H1 (cell line): ENCODE measurements around the gene STPG1. TPM values are rescaled to one million over a fixed set of nuclear protein-coding genes. Genes with fewer than 3 reads are reported as not detected.

Experiments
- CTCF ChIA-PET: fragments of 300-600 bp; sonication (Branson Sonifier 250); formaldehyde crosslinking; loops from one replicate; lab custom pipeline; 2021; ENCODE audit not compliant: partially characterized antibody; lab: Charles Lee
- POLR2A ChIA-PET: fragments of 300-600 bp; sonication (Branson Sonifier 250); formaldehyde crosslinking; loops from one replicate; lab custom pipeline; 2021; ENCODE audit warnings: inconsistent platforms; ENCODE audit not compliant: partially characterized antibody; lab: Charles Lee
- DNase-seq, 2 experiments: peaks; one replicate each; pipeline versions ENCODE4 v3.0.0 to v3.0.0-alpha.2; 2010 to 2022; ENCODE audit warnings: low spot score in 2 of 2, low read depth in 1 of 2, mixed read lengths in 1 of 2
- FAIRE-seq: peaks from 2 replicates; lab custom pipeline; 2011; peaks lifted over from hg19 to GRCh38; lab: Jason Lieb, UNC
- H2AFZ ChIP-seq: 2 replicates; pipeline ENCODE4 v1.8.1; 2012; ENCODE audit warnings: low read length, inconsistent platforms
- H2AK5ac ChIP-seq: 2 replicates; pipeline ENCODE4 v1.6.1; 2013; ENCODE audit warnings: low read depth, low read length
- H2BK120ac ChIP-seq: replicated peaks from 2 replicates; pipeline ENCODE3; 2013; ENCODE audit warnings: low read depth, low read length, inconsistent platforms
- H2BK12ac ChIP-seq: 2 replicates; pipeline ENCODE4 v1.6.1; 2013; ENCODE audit warnings: low read depth, low read length
- H2BK15ac ChIP-seq: 2 replicates; pipeline ENCODE4 v1.6.1; 2013; ENCODE audit warnings: low read length
- H2BK20ac ChIP-seq: 2 replicates; pipeline ENCODE4 v1.6.1; 2013; ENCODE audit warnings: low read length
- H2BK5ac ChIP-seq: 2 replicates; pipeline ENCODE4 v1.6.1; 2013; ENCODE audit warnings: low read depth, low read length
- H3K14ac ChIP-seq: 2 replicates; pipeline ENCODE4 v1.6.1; 2013; ENCODE audit warnings: inconsistent platforms; ENCODE audit not compliant: insufficient read length
- H3K18ac ChIP-seq: 2 replicates; pipeline ENCODE4 v1.6.1; 2013; ENCODE audit warnings: low read length; ENCODE audit errors: extremely low read depth
- H3K23ac ChIP-seq: 2 replicates; pipeline ENCODE4 v1.6.1; 2013; ENCODE audit warnings: inconsistent platforms; ENCODE audit not compliant: insufficient read length
- H3K23me2 ChIP-seq: 2 replicates; pipeline ENCODE4 v1.6.1; 2013; ENCODE audit warnings: low read depth, low read length
- H3K27ac ChIP-seq: 2 replicates; pipeline ENCODE4 v1.6.1; 2011; ENCODE audit warnings: low read depth, low read length, inconsistent platforms
- H3K27me3 ChIP-seq, 4 experiments: replicated peaks in 1 of 4; 1 replicate in 1 of 4; 2 replicates in 3 of 4; pipeline versions ENCODE4 v1.6.1 to v1.8.1; 2011 to 2013; ENCODE audit warnings: low read length in 3 of 4, mild to moderate bottlenecking in 3 of 4, inconsistent platforms in 2 of 4, mixed read lengths in 2 of 4, moderate library complexity in 1 of 4; ENCODE audit not compliant: control insufficient read depth in 3 of 4, insufficient read depth in 3 of 4; ENCODE audit errors: extremely low read depth in 1 of 4
- H3K36me3 ChIP-seq, 4 experiments: 2 replicates each; pipeline versions ENCODE4 v1.6.1 to v1.8.1; 2011 to 2013; ENCODE audit warnings: mild to moderate bottlenecking in 4 of 4, low read length in 3 of 4, moderate library complexity in 2 of 4, control low read depth in 1 of 4, inconsistent platforms in 1 of 4; ENCODE audit not compliant: insufficient read depth in 4 of 4, control insufficient read depth in 2 of 4
- H3K4ac ChIP-seq: replicated peaks from 2 replicates; pipeline ENCODE3; 2013; ENCODE audit warnings: low read length, low read depth, mixed read lengths, inconsistent platforms; ENCODE audit not compliant: insufficient read length
- H3K4me1 ChIP-seq, 4 experiments: replicated peaks in 1 of 4; 1 replicate in 1 of 4; 2 replicates in 3 of 4; pipeline versions ENCODE4 v1.6.1 to v1.8.1; 2011 to 2013; ENCODE audit warnings: low read length in 3 of 4, inconsistent platforms in 2 of 4, mixed read lengths in 1 of 4; ENCODE audit not compliant: insufficient read depth in 4 of 4, control insufficient read depth in 3 of 4
- H3K4me2 ChIP-seq, 2 experiments: 2 replicates each; pipeline versions ENCODE4 v1.6.1 to v1.8.1; 2011 to 2013; ENCODE audit warnings: low read depth in 2 of 2, low read length in 2 of 2, control low read depth in 1 of 2, inconsistent platforms in 1 of 2, mild to moderate bottlenecking in 1 of 2; ENCODE audit not compliant: insufficient read depth in 1 of 2
- H3K4me3 ChIP-seq, 4 experiments: fragments of 200-600, 300-600 bp in 1 of 4; sonication (generic), shearing (Covaris generic), sonication (Bioruptor Twin) in 1 of 4; 2 replicates each; pipeline versions ENCODE4 v1.5.1 to v1.8.1; 2011 to 2016; ENCODE audit warnings: low read length in 4 of 4, low read depth in 3 of 4, control low read depth in 2 of 4, inconsistent platforms in 2 of 4, mild to moderate bottlenecking in 2 of 4, mixed read lengths in 1 of 4, moderate library complexity in 1 of 4; ENCODE audit not compliant: insufficient read depth in 2 of 4; ENCODE audit errors: extremely low read depth in 1 of 4
- H3K56ac ChIP-seq: replicated peaks from 2 replicates; pipeline ENCODE3; 2013; ENCODE audit warnings: low read depth, mild to moderate bottlenecking, mixed read lengths, low read length, inconsistent platforms; ENCODE audit not compliant: insufficient read length
- H3K79me1 ChIP-seq: 2 replicates; pipeline ENCODE4 v1.6.1; 2013; ENCODE audit warnings: low read depth, low read length, control low read depth
- H3K79me2 ChIP-seq, 2 experiments: 2 replicates each; pipeline versions ENCODE4 v1.6.1 to v1.8.1; 2012 to 2013; ENCODE audit warnings: low read length in 2 of 2, mild to moderate bottlenecking in 2 of 2, inconsistent platforms in 1 of 2; ENCODE audit not compliant: insufficient read depth in 2 of 2, control insufficient read depth in 1 of 2
- H3K9ac ChIP-seq, 4 experiments: replicated peaks in 1 of 4; 1 replicate in 1 of 4; 2 replicates in 3 of 4; pipeline versions ENCODE4 v1.6.1 to v1.8.1; 2011 to 2013; ENCODE audit warnings: low read depth in 3 of 4, low read length in 3 of 4, control low read depth in 2 of 4, mild to moderate bottlenecking in 2 of 4, moderate library complexity in 2 of 4, inconsistent platforms in 1 of 4; ENCODE audit errors: extremely low read depth in 1 of 4
- H3K9me3 ChIP-seq, 2 experiments: 2 replicates each; pipeline versions ENCODE4 v1.6.1 to v1.8.1; 2012 to 2013; ENCODE audit warnings: mild to moderate bottlenecking in 2 of 2, moderate library complexity in 2 of 2, control low read depth in 1 of 2, inconsistent platforms in 1 of 2, low read depth in 1 of 2, low read length in 1 of 2, mixed read lengths in 1 of 2; ENCODE audit not compliant: insufficient read depth in 2 of 2
- H4K20me1 ChIP-seq, 2 experiments: replicated peaks in 1 of 2; 2 replicates each; pipeline versions ENCODE3 to v1.8.1; 2011 to 2013; ENCODE audit warnings: inconsistent platforms in 2 of 2, low read length in 2 of 2, mild to moderate bottlenecking in 1 of 2; ENCODE audit not compliant: insufficient read depth in 2 of 2, control insufficient read depth in 1 of 2
- H4K5ac ChIP-seq: 2 replicates; pipeline ENCODE4 v1.6.1; 2013; ENCODE audit warnings: low read length, low read depth, mixed read lengths, inconsistent platforms; ENCODE audit not compliant: insufficient read length
- H4K8ac ChIP-seq: 2 replicates; pipeline ENCODE4 v1.8.0; 2013; ENCODE audit warnings: mild to moderate bottlenecking, moderate library complexity, low read length, inconsistent platforms; ENCODE audit not compliant: insufficient read depth; ENCODE audit errors: extremely low read depth
- H4K91ac ChIP-seq: replicated peaks from 2 replicates; pipeline ENCODE3; 2013; ENCODE audit warnings: low read length, mixed read lengths, inconsistent platforms; ENCODE audit not compliant: insufficient read length
- EP300 ChIP-seq, 2 experiments: IDR thresholded peaks; 1 replicate in 1 of 2; 2 replicates in 1 of 2; pipeline ENCODE4 v1.6.1; 2011 to 2012; ENCODE audit warnings: low read depth in 2 of 2, low read length in 2 of 2, mild to moderate bottlenecking in 2 of 2, borderline replicate concordance in 1 of 2, inconsistent platforms in 1 of 2, moderate library complexity in 1 of 2
- MAFK ChIP-seq: IDR thresholded peaks from 2 replicates; pipeline ENCODE4 v1.6.1; 2012; ENCODE audit warnings: low read depth, mild to moderate bottlenecking, improper control_type of control experiment, low read length
- WGBS, 2 experiments: shearing (Covaris generic) in 1 of 2; methylation state at CpG; one replicate each; pipeline versions ENCODE4 v1.1.6 to v1.1.7; 2013 to 2015; ENCODE audit warnings: low lambda C conversion rate in 2 of 2, mixed read lengths in 2 of 2, inconsistent platforms in 1 of 2, low coverage in 1 of 2, missing lambda C conversion rate in 1 of 2; ENCODE audit not compliant: insufficient replicate concordance in 2 of 2, insufficient coverage in 1 of 2, insufficient read length in 1 of 2; ENCODE audit errors: extremely low coverage in 1 of 2, missing lambda C conversion rate in 1 of 2; 5-methylcytosine and 5-hydroxymethylcytosine counted together
- polyA plus RNA-seq, 7 experiments: library from polyadenylated mRNA; depleted of rRNA in 3 of 7; stranded (reverse) in 5 of 7; unstranded in 2 of 7; fragments of >200 nt in 5 of 7; fragments of 200-250 nt in 2 of 7; gene quantifications; 1 replicate in 5 of 7; 2 replicates in 1 of 7; 4 replicates in 1 of 7; pipeline versions ENCODE4 v1.2.1 to v1.2.3, GENCODE V29; 2011 to 2013; ENCODE audit warnings: missing spikeins in 2 of 7, mixed read lengths in 2 of 7
- total RNA-seq: library from RNA; stranded (reverse); fragmentation: NEBNext Ultra II Directional; extraction: Animal tissue kit (Norgen Biotek cat#: 25700); gene quantifications from 2 replicates; pipeline ENCODE4 v1.2.1, GENCODE V29; 2021

The STPG1 gene
- total and polyA plus RNA-seq, 2 of the 8 experiments (the other 6 are each of a cell fraction or from before 2014, with no cell fraction given), result 10.3 to 11.2 TPM

DNA sequence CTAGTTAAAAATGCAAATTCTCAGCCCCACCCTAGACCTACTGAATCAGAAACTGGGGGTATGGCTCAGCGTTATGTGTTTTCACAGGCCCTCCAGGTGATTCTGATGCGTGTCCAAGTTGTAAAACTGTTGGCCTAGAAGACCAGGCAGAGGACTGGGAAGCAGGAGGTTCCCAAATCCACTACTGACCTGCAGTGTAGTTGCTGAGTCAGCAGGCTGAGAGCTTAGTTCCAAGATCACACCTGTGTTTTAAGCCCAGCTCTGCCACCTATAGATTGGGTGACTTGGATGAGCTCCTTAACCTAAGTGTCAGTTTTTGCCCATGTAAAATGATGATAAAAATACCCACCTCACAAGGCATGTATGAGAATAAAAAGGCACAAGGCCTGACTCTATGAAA, 90.3 kb downstream of the STPG1 start:
- H4K20me1 ChIP-seq, result no peaks in the 10 kb centered on the region
- 0 out of 2 replicates have a peak overlapping the region, but pooled peaks have one; percentile 27 for H2BK12ac ChIP-seq
- H3K18ac ChIP-seq, result peak overlapping the region; percentile 13; the same call in 1 of the 2 replicates
- no peaks in the 10 kb centered on the region for H3K79me1 ChIP-seq
- H2BK15ac ChIP-seq, result peak overlapping the region; percentile 40; the same call in 1 of the 2 replicates
- H2BK20ac ChIP-seq, result no peak overlapping the region
- no peaks in the 10 kb centered on the region for H3K79me2 ChIP-seq
- H3K9ac ChIP-seq, result no peak overlapping the region
- H3K9me3 ChIP-seq, result no peaks in the 10 kb centered on the region
- peaks cover 0 to 42% (median 38%) of the 10 kb centered on the region in 4 experiments; a peak in 6 of 7 replicates for H3K27me3 ChIP-seq
- no peak overlapping the region for H3K4ac ChIP-seq
- peak; percentile 89 for TF ChIP-seq MAFK
- no peak for TF ChIP-seq EP300 (IDR thresholded peaks at IDR 0.05; ENCODE audit: borderline replicate concordance in 1 of 2, low read depth in 2 of 2, low read length in 2 of 2)
- peak overlapping the region in 1 of 2 experiments; percentile 92; a peak in 1 of 4 replicates for H3K4me2 ChIP-seq
- no peak overlapping the region for H3K23ac ChIP-seq
- H3K14ac ChIP-seq, result no peak overlapping the region
- ChIA-PET POLR2A (no interaction called here), CTCF (interaction anchor here (0.7 to 1.2 kb wide), 3 partner anchors 9 to 69 kb away, joined by 3 to 5 read pairs (median 3); no protein-coding TSS in a partner anchor)
- no peak overlapping the region for H4K5ac ChIP-seq
- no peak overlapping the region for H2BK120ac ChIP-seq
- H3K4me3 ChIP-seq, result no peak overlapping the region
- DNase-seq, result no peak
- no peaks in the 10 kb centered on the region for H3K36me3 ChIP-seq
- no peak overlapping the region for H2AK5ac ChIP-seq
- WGBS, 2 experiments, result 83% methylated on average over 2 of the region's 2 CpGs; no CpG with 5 or more reads in 1 of the 2 experiments
- no peak overlapping the region for H3K56ac ChIP-seq
- no peak for FAIRE-seq
- H3K27ac ChIP-seq, result no peak overlapping the region
- no peak overlapping the region for H4K8ac ChIP-seq
- H2BK5ac ChIP-seq, result peak overlapping the region; percentile 16; the same call in 1 of the 2 replicates
- H4K91ac ChIP-seq, result no peak overlapping the region
- H3K23me2 ChIP-seq, result peaks cover 15% of the 10 kb centered on the region; the same call in 1 of the 2 replicates
- no peak overlapping the region for H2AFZ ChIP-seq
- peaks cover 8 to 22% (median 13%) of the 10 kb centered on the region in 4 experiments for H3K4me1 ChIP-seq
